GM10266 (cell line): ENCODE measurements around the gene RUVBL2.

Source experiments
- DNase-seq: peaks from one replicate; pipeline ENCODE4 v3.0.0; 2012; ENCODE audit errors: extremely low spot score
- TF ChIP-seq, protein P1 (sequence below): IDR thresholded peaks from 2 replicates; pipeline ENCODE4 v1.5.1; 2012; ENCODE audit warnings: mild to moderate bottlenecking, low read depth; ENCODE audit not compliant: control insufficient read depth, insufficient read depth; ENCODE audit errors: missing control alignments

Gene RUVBL2

DNA sequence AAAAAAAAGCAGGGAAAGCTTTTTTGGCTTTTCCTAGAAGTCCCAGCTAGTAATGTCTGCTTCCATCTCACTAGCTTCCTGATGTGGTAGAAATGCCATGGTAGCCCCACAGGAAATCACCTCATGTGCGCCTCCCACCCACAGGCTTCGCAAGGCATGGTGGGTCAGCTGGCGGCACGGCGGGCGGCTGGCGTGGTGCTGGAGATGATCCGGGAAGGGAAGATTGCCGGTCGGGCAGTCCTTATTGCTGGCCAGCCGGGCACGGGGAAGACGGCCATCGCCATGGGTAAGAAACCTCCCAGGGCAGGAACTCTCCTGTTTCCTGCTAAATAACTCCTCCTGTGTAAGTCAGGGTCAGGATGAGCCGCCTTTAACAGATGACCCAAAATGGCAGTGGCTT lies 10.4 kb downstream of the RUVBL2 start:
- TF ChIP-seq, protein P1, sequence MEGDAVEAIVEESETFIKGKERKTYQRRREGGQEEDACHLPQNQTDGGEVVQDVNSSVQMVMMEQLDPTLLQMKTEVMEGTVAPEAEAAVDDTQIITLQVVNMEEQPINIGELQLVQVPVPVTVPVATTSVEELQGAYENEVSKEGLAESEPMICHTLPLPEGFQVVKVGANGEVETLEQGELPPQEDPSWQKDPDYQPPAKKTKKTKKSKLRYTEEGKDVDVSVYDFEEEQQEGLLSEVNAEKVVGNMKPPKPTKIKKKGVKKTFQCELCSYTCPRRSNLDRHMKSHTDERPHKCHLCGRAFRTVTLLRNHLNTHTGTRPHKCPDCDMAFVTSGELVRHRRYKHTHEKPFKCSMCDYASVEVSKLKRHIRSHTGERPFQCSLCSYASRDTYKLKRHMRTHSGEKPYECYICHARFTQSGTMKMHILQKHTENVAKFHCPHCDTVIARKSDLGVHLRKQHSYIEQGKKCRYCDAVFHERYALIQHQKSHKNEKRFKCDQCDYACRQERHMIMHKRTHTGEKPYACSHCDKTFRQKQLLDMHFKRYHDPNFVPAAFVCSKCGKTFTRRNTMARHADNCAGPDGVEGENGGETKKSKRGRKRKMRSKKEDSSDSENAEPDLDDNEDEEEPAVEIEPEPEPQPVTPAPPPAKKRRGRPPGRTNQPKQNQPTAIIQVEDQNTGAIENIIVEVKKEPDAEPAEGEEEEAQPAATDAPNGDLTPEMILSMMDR = no peak
- DNase-seq = no peak

DNA sequence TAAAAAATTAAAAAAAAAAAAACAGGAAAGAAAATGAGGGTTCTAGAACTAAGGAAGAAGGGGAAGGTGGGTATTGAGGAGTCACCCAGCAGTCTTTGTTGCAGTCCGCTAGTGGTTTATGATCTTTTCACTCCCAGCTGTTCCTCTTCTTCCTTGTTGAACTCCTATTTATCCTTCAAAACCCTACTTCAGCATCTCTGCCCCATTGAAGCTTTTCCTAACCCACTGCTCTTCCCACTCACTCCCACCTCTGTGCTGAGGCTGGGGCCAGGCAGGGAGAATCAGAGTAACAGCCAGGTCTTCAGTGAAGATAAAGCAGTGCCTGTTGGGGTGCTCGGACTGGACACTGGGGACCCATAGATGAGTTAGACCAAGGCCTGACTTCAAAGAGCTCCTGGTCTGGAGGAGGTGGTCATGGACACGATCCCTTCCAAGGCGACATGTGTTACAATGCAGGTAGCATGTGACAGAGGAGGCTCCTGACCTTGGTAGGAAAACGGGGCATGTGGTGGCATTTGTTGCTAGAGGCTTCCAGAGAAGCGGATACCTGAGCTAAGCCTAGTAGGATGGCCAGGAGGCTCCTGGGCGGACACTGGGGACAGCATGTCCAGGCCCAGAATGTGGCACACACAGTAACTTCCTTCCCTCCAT lies 11.4 kb downstream of the RUVBL2 start:
- no peak for DNase-seq
- TF ChIP-seq, protein P1 = no peak

DNA sequence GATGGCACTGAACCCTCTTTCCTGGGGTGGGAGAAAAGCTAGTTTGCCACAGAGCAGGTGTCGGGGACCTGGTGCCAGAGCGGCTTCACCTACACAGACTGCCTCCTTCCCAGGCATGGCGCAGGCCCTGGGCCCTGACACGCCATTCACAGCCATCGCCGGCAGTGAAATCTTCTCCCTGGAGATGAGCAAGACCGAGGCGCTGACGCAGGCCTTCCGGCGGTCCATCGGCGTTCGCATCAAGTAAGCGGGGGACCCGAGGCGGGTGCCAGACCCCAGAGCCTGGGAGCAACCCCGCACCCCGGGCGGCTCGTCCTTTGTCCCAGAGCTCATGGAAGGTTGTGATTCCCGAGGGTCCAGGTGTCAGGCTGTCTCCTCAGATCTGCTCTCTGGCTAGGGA lies 13.2 kb downstream of the RUVBL2 start:
- DNase-seq = no peak
- TF ChIP-seq, protein P1 = no peak

DNA sequence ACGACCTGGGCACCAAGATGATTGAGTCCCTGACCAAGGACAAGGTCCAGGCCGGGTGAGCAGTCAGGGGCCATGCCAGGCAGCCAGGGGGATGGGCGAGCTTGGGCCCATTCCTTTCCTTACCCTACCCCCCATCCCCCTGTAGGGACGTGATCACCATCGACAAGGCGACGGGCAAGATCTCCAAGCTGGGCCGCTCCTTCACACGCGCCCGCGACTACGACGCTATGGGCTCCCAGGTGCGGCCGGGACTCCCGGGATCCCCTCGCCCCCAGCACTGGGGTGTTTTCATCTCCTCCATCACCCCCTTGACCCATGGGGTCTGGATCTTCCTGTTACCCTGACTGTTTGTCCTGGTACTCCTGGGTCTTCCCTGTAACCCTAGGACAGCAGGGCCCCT lies 16.1 kb downstream of the RUVBL2 start:
- peak; percentile 13 for DNase-seq
- TF ChIP-seq, protein P1 = no peak

DNA sequence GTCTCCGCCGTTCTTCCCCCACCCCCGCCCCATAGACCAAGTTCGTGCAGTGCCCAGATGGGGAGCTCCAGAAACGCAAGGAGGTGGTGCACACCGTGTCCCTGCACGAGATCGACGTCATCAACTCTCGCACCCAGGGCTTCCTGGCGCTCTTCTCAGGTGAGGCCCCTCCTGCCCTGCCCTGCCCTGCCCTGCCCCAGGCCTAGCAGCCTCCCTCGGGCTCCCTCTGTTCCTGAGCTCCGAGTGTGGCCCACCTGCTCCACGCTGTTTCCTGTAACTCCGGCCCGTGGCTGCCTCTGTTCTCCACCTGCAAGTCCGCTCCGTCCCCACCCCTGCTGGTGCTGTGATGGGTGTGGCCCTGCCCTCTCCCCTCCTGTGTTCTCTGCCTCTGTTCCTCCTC lies 16.8 kb downstream of the RUVBL2 start:
- TF ChIP-seq, protein P1 = no peak
- DNase-seq = no peak

DNA sequence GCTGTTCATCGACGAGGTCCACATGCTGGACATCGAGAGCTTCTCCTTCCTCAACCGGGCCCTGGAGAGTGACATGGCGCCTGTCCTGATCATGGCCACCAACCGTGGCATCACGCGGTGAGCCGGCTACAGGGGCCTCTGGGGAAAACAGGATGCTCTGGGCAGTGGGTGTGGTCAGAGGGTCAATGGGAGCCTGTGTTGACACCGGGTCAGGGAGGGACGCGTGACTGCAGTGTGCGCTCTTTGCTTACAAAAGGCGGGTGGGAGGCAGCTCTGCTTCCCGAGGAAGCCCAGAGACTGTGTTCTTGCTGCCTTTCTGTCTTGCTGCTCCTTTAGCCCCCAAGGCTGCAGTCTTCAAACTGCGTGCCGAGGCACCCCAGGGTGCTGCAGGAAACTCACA lies 17.5 kb downstream of the RUVBL2 start:
- TF ChIP-seq, protein P1 = no peak
- no peak for DNase-seq

DNA sequence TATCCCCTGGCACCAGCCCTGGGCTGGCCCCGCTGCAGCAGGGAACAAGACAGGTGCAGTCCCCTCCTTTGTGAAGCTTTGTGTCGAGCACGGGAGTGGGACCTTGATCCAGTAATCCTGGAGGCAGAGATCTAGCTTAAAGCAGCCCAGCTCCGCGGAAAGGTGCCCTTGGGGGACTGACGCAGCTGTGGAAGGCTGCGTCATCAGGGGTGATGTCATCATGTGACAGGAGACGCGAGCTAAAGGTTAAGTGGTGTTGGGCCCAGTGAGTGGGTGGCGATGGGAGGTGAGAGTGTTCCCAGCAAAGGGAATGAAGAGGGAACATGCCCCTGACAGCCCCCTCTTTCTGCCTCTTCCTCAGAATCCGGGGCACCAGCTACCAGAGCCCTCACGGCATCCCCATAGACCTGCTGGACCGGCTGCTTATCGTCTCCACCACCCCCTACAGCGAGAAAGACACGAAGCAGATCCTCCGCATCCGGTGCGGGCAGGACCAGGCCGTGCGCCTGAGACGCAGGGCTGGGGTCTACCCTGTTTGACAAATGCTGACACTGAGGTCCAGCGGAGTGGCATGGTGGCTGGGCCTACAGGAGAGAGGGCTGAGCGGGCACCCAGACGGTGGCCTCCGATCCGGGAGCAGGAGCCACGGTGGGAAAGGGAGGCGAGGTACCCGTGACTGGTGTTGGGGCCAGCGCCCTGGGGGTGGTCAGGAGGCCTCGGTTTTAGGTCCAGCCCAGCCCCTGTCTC lies 20.6 kb downstream of the RUVBL2 start:
- TF ChIP-seq, protein P1 = no peak
- no peak for DNase-seq
